Spleen (tissue), 11 donors: ENCODE data around the gene LRRC56. TPM values are rescaled to one million over a fixed set of nuclear protein-coding genes. Genes with fewer than 3 reads are reported as not detected.
A peak's percentile ranks its signal among the peaks of the same experiment; 100 is the strongest.

Source experiments
- DNase-seq: peaks from one replicate; pipeline ENCODE4 v3.0.0-alpha.2; 2020
- H3K27ac ChIP-seq, 8 donors: fragments of 200-600 bp; sonication (generic) in 7 of 8; 1 replicate in 4 of 8; 2 replicates in 4 of 8; pipeline versions ENCODE4 v1.5.0 to v1.8.0; 2016 to 2021; ENCODE audit warnings: inconsistent platforms in 4 of 8, mild to moderate bottlenecking in 4 of 8, moderate library complexity in 1 of 8
- H3K27me3 ChIP-seq, 7 donors: fragments of 200-600 bp; sonication (generic) in 6 of 7; replicated peaks in 1 of 7; 1 replicate in 4 of 7; 2 replicates in 3 of 7; pipeline versions ENCODE4 v1.5.0 to v1.8.0; 2016 to 2021; ENCODE audit warnings: inconsistent platforms in 3 of 7, mild to moderate bottlenecking in 1 of 7
- H3K36me3 ChIP-seq, 6 donors: fragments of 200-600 bp; sonication (generic) in 5 of 6; 1 replicate in 4 of 6; 2 replicates in 2 of 6; pipeline versions ENCODE4 v1.5.0 to v1.8.0; 2016 to 2021; ENCODE audit warnings: inconsistent platforms in 2 of 6
- H3K4me1 ChIP-seq, 6 donors: fragments of 200-600 bp; sonication (generic) in 5 of 6; 1 replicate in 3 of 6; 2 replicates in 3 of 6; pipeline versions ENCODE4 v1.5.0 to v1.8.0; 2016 to 2021; ENCODE audit warnings: inconsistent platforms in 3 of 6
- H3K4me3 ChIP-seq, 8 donors: fragments of 200-600 bp; sonication (generic) in 7 of 8; 1 replicate in 4 of 8; 2 replicates in 4 of 8; pipeline versions ENCODE4 v1.5.0 to v1.8.0; 2016 to 2021; ENCODE audit warnings: inconsistent platforms in 4 of 8, mild to moderate bottlenecking in 4 of 8, moderate library complexity in 2 of 8
- H3K9me3 ChIP-seq, 8 donors: fragments of 200-600 bp; sonication (generic) in 7 of 8; 1 replicate in 4 of 8; 2 replicates in 4 of 8; pipeline versions ENCODE4 v1.5.0 to v1.8.0; 2016 to 2021; ENCODE audit warnings: inconsistent platforms in 4 of 8
- POLR2A ChIP-seq, 3 donors: fragments of 450-650 bp; IDR thresholded peaks; one replicate each; pipeline ENCODE4 v1.5.1; 2017; ENCODE audit warnings: antibody characterized with exemption in 3 of 3, mild to moderate bottlenecking in 1 of 3
- POLR2AphosphoS5 ChIP-seq, 3 donors: sonication (generic); formaldehyde crosslinking; IDR thresholded peaks; one replicate each; pipeline ENCODE4 v1.5.1; 2017; ENCODE audit warnings: antibody characterized with exemption in 3 of 3
- WGBS, 5 donors: extraction: QIAGEN DNeasy Blood & Tissue Kit in 3 of 5; methylation state at CpG; one replicate each; pipeline versions ENCODE4 v1.1.5 to v1.1.7; 2013 to 2018; 5-methylcytosine and 5-hydroxymethylcytosine counted together
- intact Hi-C: fragments of 100-400 bp; cut with DNase I; formaldehyde crosslinking; loops from one replicate; pipeline ENCODE4 v1.15.0; 2023; ENCODE audit warnings: low total_unique reads
- polyA plus RNA-seq, 3 donors: library from polyadenylated mRNA; stranded (reverse); fragments of 200-250 nt; gene quantifications; one replicate each; pipeline ENCODE4 v1.2.1, GENCODE V29; 2013
- total RNA-seq, 7 donors: library from RNA; depleted of rRNA in 3 of 7; stranded (reverse); fragments of >200 nt in 3 of 7; fragmentation: NEBNext Ultra II Directional in 4 of 7; extraction: Animal tissue kit (Norgen Biotek cat#: 25700) in 4 of 7; gene quantifications; one replicate each; pipeline versions ENCODE4 v1.1.0 to v1.2.1, GENCODE V29; 2016 to 2021
- TF ChIP-seq, protein P1 (sequence below), 11 experiments: fragments of 200-600 bp in 7 of 11; fragments of 450-650 bp in 4 of 11; sonication (generic) in 4 of 11; IDR thresholded peaks in 8 of 11; conservative IDR thresholded peaks in 3 of 11; 1 replicate in 7 of 11; 2 replicates in 4 of 11; pipeline versions ENCODE4 v1.4.0 to v1.8.0; 2016 to 2021; ENCODE audit warnings: antibody characterized with exemption in 11 of 11, inconsistent platforms in 4 of 11, mild to moderate bottlenecking in 1 of 11
- donor health status: healthy with polysubstance abuse.
- donor health status: DM: no; HTN: no; CAD: no; lungs with moderate emphysema.
- donor health status: DM: no; HTN: no; CAD: no.
- donor health status: Bipolar disorder and iron deficiency.
- donor health status: healthy.
- donor health status: DM: no; HTN: no; CAD: no.
- donor health status: DM: yes; HTN: yes; CAD: no.

The LRRC56 gene
- total and polyA plus RNA-seq, 10 donors = 1.0 to 4.6 (median 2.3) TPM

- whole genome bisulfite sequencing, 5 donors = 83 to 88% (median 87%) methylated on average over 31 to 32 of the region's 32 CpGs
- intact Hi-C loops = no loop called here
Observed at GRCh38 chr11:548700-549603, 11.6 kb downstream of the LRRC56 start.

DNA sequence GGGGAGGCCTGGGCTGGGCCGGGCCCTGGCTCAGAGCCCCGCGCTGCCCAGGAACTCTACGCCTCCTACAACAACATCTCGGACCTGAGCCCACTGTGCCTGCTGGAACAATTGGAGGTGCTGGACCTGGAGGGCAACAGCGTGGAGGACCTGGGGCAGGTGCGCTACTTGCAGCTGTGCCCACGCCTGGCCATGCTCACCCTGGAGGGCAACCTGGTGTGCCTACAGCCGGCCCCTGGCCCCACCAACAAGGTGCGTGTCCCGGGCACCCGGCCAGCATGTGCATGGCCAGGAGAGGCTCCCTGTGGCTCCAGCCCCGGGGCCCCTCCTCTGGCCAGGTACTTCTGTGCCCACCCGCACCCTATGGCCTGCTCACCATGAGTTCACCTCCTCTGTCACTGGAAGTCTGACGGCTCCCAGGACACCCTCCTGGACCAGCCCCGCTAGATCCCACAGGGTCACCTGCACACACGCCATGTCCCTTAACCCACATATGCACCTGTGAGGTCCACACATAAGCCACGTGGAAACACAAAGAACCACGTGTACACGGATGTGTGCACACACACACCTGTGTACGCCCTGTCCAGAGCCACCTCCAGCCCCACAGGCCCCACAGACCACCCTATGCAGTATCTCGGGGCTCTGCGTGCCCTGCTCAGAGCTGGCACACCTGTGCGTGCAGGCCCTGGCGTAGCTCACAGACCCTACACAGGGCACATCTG, 12.9 kb downstream of the LRRC56 start:
- no peaks in the 10 kb centered on the region for H3K9me3 ChIP-seq

More at GRCh38 chr11:548700-549603, 11.6 kb downstream of the LRRC56 start:
- peak; percentile 71 for DNase-seq
- Histone ChIP-seq H3K4me3 (no peak overlapping the region), H3K36me3 (peaks cover 0 to 6% (median 0%) of the 10 kb centered on the region in 6 donors), H3K27me3 (peaks cover 0 to 16% (median 6%) of the 10 kb centered on the region in 7 donors), H3K4me1 (peaks cover 0 to 9% (median under 1%) of the 10 kb centered on the region in 6 donors), H3K9me3 (no peaks in the 10 kb centered on the region), H3K27ac (no peak overlapping the region)
- TF ChIP-seq POLR2A (IDR thresholded peaks at IDR 0.05) (no peak), POLR2AphosphoS5 (IDR thresholded peaks at IDR 0.05) (no peak)
- TF ChIP-seq, protein P1, sequence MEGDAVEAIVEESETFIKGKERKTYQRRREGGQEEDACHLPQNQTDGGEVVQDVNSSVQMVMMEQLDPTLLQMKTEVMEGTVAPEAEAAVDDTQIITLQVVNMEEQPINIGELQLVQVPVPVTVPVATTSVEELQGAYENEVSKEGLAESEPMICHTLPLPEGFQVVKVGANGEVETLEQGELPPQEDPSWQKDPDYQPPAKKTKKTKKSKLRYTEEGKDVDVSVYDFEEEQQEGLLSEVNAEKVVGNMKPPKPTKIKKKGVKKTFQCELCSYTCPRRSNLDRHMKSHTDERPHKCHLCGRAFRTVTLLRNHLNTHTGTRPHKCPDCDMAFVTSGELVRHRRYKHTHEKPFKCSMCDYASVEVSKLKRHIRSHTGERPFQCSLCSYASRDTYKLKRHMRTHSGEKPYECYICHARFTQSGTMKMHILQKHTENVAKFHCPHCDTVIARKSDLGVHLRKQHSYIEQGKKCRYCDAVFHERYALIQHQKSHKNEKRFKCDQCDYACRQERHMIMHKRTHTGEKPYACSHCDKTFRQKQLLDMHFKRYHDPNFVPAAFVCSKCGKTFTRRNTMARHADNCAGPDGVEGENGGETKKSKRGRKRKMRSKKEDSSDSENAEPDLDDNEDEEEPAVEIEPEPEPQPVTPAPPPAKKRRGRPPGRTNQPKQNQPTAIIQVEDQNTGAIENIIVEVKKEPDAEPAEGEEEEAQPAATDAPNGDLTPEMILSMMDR (IDR thresholded peaks at IDR 0.05 in 8 of 11, conservative IDR thresholded peaks at IDR 0.05 in 3 of 11) = no peak

GRCh38 chr11:550746-551085, 13.4 kb downstream of the LRRC56 start:
- Histone ChIP-seq H3K4me1 (peaks cover 5 to 27% (median 17%) of the 10 kb centered on the region in 6 donors), H3K27ac (no peak overlapping the region), H3K36me3 (peaks cover 0 to 6% (median 0%) of the 10 kb centered on the region in 6 donors), H3K27me3 (peaks cover 2 to 33% (median 22%) of the 10 kb centered on the region in 7 donors), H3K9me3 (no peaks in the 10 kb centered on the region), H3K4me3 (no peak overlapping the region)
- 81 to 95% (median 86%) methylated on average over 2 to 5 of the region's 5 CpGs for WGBS, 5 donors
- TF ChIP-seq, protein P1 (IDR thresholded peaks at IDR 0.05 in 8 of 11, conservative IDR thresholded peaks at IDR 0.05 in 3 of 11) = no peak
- TF ChIP-seq POLR2A (IDR thresholded peaks at IDR 0.05) (no peak), POLR2AphosphoS5 (IDR thresholded peaks at IDR 0.05) (no peak)
- DNase-seq = no peak
- intact Hi-C loops = loop anchor here (10.0 kb wide), 1 partner anchor 174 kb away; no protein-coding TSS in a partner anchor

More for the DNA sequence above, 12.9 kb downstream of the LRRC56 start:
- Histone ChIP-seq H3K36me3 (peaks cover 0 to 6% (median 0%) of the 10 kb centered on the region in 6 donors), H3K27ac (no peak overlapping the region), H3K4me1 (peaks cover 5 to 22% (median 12%) of the 10 kb centered on the region in 6 donors), H3K4me3 (no peak overlapping the region), H3K27me3 (peaks cover 0 to 28% (median 17%) of the 10 kb centered on the region in 7 donors)
- TF ChIP-seq POLR2AphosphoS5 (IDR thresholded peaks at IDR 0.05) = no peak
- TF ChIP-seq, protein P1 (IDR thresholded peaks at IDR 0.05 in 8 of 11, conservative IDR thresholded peaks at IDR 0.05 in 3 of 11) = no peak
- no peak for TF ChIP-seq POLR2A (IDR thresholded peaks at IDR 0.05)
- intact Hi-C loops = loop anchor here (10.0 kb wide), 1 partner anchor 175 kb away; no protein-coding TSS in a partner anchor
- no peak for DNase-seq
- 94 to 97% (median 95%) methylated on average over 8 to 25 of the region's 25 CpGs for WGBS, 5 donors
